HG03469 (cell line): Measurements from ENCODE around the gene TIAM1.

Experiments used
- ATAC-seq: cut with Tn5 transposase; IDR thresholded peaks from one replicate; pipeline ENCODE4 v1.9.1; 2021; ENCODE audit warnings: mild to moderate bottlenecking, moderate library complexity, moderate number of reproducible peaks; ENCODE audit not compliant: unreplicated experiment

The TIAM1 gene

DNA sequence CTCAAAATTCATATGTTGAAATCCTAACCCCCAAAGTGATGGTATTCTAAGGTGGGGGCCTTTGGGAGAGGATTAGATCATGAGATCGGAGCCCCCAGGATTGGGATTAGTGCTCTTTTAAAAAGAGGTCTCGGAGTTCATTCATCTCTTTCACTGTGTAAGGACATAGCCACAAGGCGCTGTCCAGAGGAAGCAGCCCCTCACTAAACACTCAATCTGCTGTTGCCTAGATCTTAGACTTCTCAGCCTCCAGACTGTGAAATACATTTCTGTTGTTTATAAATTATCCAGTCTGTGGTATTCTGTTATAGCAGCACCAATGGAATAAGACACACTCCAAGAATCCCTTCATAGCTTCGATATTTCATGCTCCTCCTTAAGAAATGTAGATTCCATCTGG, 12.4 kb upstream of the TIAM1 start:
- ATAC-seq = no peak

DNA sequence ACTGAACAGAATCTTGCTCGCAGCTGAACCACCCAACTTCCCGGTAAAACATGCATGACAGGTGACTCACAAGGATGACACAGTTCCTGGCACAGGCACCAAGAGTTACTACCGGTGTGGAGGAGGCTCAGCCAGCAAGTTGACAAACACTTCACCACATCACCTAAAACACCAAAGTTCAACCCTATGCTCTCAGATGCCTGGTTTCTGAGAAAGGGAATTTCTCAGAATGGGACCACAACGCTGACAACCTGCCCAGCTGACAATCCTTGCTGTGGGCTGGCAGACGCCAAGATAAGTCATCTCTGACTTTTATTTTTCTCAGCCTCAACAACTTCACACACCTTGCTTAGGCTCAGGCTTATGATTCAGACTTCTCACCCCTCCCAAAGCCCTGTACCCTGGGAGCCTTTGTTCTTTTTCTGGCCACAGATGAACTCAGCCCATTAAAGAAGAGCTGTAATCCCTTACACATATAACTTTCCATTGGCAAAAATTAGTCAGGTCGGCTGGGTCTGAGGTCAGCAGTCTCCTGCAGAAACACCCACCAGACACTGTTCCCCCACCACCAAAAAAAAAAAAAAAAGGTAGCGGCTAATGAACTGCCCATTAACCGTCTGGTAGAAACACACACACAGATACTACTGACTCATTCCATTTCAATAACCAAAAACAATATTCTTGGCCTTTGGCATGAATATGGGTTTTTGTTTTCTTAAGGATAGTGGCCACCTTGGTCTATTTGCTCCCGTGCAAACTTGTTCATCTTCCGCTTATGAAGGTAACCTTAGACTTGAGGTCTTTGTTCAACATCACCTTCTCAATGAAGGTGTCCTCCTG, 10.8 kb upstream of the TIAM1 start:
- no peak for ATAC-seq

DNA sequence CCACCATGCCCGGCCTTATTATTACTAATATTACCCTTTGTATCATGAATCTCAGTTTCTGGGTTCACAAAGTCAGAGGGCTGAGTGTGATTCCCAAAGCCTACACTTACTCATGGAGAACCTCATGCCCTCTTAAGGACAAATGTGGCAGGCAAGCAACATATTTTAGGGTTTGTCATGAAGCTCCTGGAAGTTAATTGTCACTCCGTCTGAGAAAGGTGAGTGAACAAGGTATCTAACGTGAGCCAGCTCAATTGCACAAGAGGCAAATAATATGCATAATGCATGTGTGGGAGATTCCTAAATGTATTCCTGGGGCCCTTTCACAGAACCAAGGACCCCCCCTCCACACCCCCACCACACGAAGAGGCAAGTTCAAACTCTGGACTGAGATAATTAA, 10.1 kb upstream of the TIAM1 start:
- ATAC-seq = no peak

- no peak for ATAC-seq
Observed at GRCh38 chr21:31352836-31353235, 8.8 kb upstream of the TIAM1 start.

DNA sequence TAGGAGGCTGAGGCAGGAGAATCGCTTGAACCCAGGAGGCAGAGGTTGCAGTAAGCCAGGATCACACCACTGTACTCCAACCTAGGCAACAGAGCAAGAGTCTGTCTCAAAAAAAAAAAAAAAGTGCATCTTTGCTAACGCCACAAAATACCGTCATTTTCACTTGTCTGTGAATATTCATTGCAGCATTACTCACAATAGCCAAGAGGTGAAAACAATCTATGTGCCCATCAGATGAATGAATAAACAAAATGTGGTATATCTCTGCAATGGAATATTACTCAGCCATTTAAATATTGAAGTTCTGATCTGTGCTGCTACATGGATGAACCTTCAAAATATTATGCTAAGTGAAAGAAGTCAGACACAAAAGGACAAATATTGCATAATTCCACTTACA, 7.9 kb upstream of the TIAM1 start:
- no peak for ATAC-seq

DNA sequence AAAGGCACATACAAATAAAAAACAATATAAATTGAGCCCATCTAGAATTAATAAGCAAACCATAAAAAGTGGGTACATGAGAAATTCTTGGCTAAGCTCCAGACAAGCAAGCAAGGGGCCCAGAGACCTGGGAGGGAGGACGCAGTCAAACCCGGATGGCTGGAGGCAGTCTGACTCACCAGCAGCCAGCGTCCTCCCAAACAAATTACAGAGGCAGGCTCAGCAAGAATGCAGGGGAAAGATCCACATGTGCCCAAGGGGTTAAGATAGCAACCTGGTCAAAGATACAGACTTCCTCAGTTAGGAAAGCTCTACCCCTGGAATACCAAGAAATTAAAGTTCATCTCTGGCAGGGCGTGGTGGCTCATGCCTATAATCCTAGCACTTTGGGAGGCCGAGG, 7.4 kb upstream of the TIAM1 start:
- ATAC-seq = no peak

DNA sequence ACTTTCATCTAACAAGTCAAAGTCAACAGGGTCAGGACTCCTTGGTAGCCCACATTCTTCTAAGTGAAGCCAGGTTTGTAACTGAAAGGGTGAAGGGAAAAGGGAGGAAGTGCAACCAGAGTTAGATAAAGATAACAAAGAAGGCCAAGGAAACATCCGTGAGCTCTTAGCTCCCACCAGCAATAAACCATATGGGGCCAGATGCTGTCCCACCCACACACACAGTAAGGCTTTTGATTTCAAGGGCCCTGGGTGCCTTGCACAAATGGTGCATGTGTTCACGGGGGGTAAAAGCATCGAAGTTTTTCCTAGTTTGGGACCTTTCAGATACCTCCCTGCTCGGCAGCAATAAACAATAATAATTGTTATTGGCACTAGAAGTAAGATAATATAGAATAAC, 5.1 kb upstream of the TIAM1 start:
- no peak for ATAC-seq

DNA sequence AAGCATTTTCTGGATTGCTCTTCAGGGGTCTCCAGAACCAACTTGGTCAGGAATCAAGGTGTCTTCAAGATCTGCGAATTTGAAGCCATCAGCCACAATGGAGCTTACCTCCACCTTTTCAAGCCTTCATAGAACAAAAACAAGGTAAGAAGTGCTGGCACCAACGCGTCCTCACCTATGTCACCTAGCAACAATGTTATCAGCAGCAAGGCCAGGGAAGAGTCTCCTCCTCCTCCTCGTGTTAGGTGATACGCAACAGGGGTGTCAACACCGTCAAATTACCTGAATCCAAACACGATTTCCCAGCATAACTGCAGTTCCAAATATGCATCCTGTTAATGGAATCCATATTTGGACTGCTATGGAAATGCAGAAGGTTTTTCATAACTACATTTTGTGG, 4.1 kb upstream of the TIAM1 start:
- ATAC-seq = no peak

DNA sequence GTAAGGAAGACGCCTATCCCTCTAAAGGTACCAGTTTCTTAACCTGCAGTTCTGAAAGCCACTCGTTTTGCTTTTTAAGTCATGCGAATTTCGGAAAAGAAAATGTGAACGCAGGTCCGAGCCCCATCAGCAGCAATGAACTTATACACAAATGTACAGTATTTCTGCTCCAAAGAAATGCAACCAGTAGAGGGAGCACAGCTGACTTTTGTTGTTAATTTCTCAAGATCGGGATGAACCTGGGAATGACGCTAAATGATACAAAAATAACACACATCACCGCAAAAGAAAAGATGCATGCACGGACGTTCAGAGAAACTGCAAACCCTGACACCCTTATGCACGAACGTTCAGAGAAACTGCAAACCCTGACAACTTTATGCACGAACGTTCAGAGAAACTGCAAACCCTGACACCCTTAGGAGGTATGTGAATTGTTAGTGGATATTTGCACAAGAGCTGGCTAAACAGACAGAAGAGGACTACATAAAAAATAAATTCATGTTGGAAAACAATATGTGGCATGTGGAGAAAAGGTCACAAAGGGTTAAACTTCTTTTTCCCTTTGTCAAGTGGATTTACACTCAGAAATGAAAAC, 3.5 kb upstream of the TIAM1 start:
- no peak for ATAC-seq

DNA sequence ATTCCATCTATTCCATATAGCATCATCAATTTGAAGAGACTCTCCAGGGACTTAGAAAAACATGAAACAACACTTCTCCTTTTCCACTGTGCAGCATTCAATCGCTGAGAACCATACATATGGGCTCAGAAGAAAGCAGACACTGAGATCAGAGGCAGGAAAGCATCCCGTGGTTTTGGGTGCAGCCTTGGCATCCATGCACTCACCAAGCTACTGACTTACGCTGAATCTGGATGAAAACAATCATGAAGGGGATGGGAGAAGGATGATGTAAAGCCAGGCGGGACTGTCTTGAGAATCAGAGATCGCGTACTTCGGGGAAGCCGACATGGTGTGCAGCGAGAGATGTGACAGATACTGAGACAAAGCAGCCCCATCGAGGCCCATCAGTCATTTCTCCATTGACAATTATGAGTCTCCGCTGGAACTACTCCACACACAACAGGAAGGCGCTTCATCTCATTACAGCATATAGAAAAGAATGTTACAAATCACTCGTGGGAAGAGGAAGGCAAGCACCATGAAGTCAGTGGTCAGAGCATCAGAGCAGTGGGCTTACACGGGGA, 2.3 kb upstream of the TIAM1 start:
- ATAC-seq = no peak

GRCh38 chr21:31345136-31345535, 1.1 kb upstream of the TIAM1 start:
- no peak for ATAC-seq

GRCh38 chr21:31343030-31343510, 991 bp downstream of the TIAM1 start:
- no peak for ATAC-seq

DNA sequence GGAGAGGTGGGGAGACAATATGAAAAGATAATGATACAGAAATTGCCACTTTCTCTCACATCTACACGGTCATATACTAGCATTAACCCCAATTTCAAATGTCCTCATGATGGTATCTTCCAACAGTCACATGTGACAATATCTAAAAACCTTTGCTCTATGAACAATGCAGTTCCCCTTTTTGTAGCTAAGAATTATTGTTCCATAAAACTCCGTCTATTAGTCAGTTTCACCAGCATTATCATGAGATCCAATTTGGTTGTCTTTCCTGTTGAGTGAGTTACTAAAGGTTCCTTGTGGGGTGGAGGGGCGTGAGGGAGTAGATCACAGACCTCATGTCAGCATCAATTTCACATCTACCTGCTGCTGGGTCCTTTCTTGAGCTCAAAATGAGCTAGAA, 1.7 kb downstream of the TIAM1 start:
- ATAC-seq = no peak

GRCh38 chr21:31340942-31341487, 3.0 kb downstream of the TIAM1 start:
- ATAC-seq = no peak

DNA sequence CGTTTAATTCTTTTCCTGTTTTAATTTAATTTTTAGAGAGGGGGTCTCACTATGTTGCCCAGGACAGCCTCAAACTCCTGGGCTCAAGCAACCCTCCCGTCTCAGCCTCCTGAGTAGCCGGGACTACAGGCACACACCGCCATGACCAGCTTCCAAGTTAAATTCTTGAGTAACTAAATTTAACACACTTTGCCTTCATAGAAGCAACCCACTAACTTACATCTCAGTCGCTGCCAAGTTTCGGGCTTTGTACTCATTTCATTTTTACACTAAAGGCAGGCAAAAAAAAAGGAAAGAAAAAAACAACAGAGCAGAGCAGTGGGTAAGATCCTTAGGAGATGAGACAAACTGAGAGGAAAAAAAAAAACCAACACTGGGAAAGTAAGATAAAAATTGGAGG, 3.5 kb downstream of the TIAM1 start:
- no peak for ATAC-seq

- ATAC-seq = no peak
Observed at GRCh38 chr21:31339721-31340120, 4.3 kb downstream of the TIAM1 start.

- ATAC-seq = no peak
Observed at GRCh38 chr21:31338908-31339368, 5.1 kb downstream of the TIAM1 start.

GRCh38 chr21:31337996-31338907, 5.8 kb downstream of the TIAM1 start:
- ATAC-seq = no peak

- ATAC-seq = no peak
Observed at GRCh38 chr21:31337086-31337485, 7.0 kb downstream of the TIAM1 start.

DNA sequence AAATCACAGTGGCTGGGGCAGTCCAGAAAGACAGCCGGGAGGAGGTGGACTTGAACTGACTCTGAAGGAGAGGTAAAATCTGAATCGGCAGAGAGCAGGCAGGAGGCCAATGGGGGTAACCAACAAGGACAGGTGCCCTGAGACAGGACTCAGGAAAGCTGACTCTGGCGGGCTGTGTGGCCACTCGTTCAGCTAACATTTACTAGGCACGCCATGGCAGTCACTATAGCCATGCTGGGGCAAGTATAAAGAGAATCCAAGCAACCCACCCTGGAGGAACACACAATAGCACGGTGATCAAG, 7.4 kb downstream of the TIAM1 start:
- no peak for ATAC-seq
